Measurements from ENCODE around the gene EPS15. TPM values are rescaled to one million over a fixed set of nuclear protein-coding genes. Genes with fewer than 3 reads are reported as not detected.

The EPS15 gene
- total and polyA plus RNA-seq, 10 of the 15 experiments (the other 5 are each of a cell fraction or from before 2014, with no cell fraction given) = 24.7 to 87.8 (median 56.3) TPM

DNA sequence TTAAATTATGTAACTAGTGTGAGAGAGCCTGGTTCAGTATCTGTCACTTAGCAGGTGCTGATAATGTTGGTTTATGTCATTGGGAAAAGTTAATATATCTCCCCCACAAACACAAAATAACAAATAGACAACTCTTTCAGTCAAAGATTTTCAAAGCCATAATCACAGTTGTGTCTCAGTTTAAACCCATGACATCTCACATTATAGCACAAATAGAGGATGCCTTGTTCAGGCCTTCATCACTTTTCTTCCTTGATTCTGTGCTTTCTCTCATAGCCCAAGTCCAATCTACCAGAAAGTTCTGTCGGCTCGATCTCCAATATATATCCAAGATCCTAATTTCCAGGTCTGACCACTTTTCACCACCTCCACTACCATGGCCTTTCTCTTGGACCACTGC, 6.2 kb upstream of the EPS15 start:
- no peak for TF ChIP-seq RBBP5 (conservative IDR thresholded peaks at IDR 0.05)
- TF ChIP-seq NBN (IDR thresholded peaks at IDR 0.05) = no peak
- no peak for TF ChIP-seq SUPT20H (IDR thresholded peaks at IDR 0.05; ENCODE audit: borderline replicate concordance, control insufficient read depth, low read depth, low read length)
- TF ChIP-seq SRF (IDR thresholded peaks at IDR 0.05; ENCODE audit: low read depth in 2 of 2, low read length in 2 of 2) = no peak
- no peak for TF ChIP-seq POLR2A (IDR thresholded peaks at IDR 0.05; ENCODE audit: low read depth, low read length)
- TF ChIP-seq CTCF (IDR thresholded peaks at IDR 0.05 in 2 of 3, conservative IDR thresholded peaks at IDR 0.05 in 1 of 3; ENCODE audit: control insufficient read depth in 2 of 3, extremely low read depth in 1 of 3, insufficient read depth in 1 of 3, low read depth in 3 of 3, low read length in 3 of 3) = no peak
- TF ChIP-seq USF1 (IDR thresholded peaks at IDR 0.05; ENCODE audit: borderline replicate concordance, extremely low read length, insufficient read depth, low read depth, low read length) = no peak
- TF ChIP-seq CHD2 (IDR thresholded peaks at IDR 0.05; ENCODE audit: borderline replicate concordance, low read depth, low read length) = no peak
- no peak for TF ChIP-seq ZNF384 (IDR thresholded peaks at IDR 0.05; ENCODE audit: borderline replicate concordance, low read depth, low read length)
- no peak for TF ChIP-seq MTA2 (IDR thresholded peaks at IDR 0.05; ENCODE audit: low read depth)
- TF ChIP-seq SMAD5 (IDR thresholded peaks at IDR 0.05; ENCODE audit: low read depth) = no peak
- no peak for TF ChIP-seq YY1 (IDR thresholded peaks at IDR 0.05; ENCODE audit: low read depth, low read length)
- no peak for TF ChIP-seq ZSCAN29 (IDR thresholded peaks at IDR 0.05)
- no peak for TF ChIP-seq IRF3 (IDR thresholded peaks at IDR 0.05)
- no peak for TF ChIP-seq ZNF592 (IDR thresholded peaks at IDR 0.05)
- no peak for TF ChIP-seq ZBED1 (IDR thresholded peaks at IDR 0.05; ENCODE audit: borderline replicate concordance)
- Histone ChIP-seq H3K9ac (ENCODE audit: control insufficient read depth, insufficient read depth, low read length) (no peak overlapping the region), H3K4me2 (ENCODE audit: control insufficient read depth, insufficient read depth) (no peak overlapping the region), H3K27ac (ENCODE audit: control insufficient read depth, insufficient read depth) (no peak overlapping the region), H3K9me3 (replicated peaks; ENCODE audit: control insufficient read depth, insufficient read depth, low read length) (no peaks in the 10 kb centered on the region), H3K4me1 (ENCODE audit: control insufficient read depth, insufficient read depth, low read length) (peaks cover 5% of the 10 kb centered on the region), H2AFZ (ENCODE audit: control insufficient read depth, low read depth, low read length) (no peak overlapping the region), H4K20me1 (ENCODE audit: control insufficient read depth, insufficient read depth) (no peaks in the 10 kb centered on the region), H3K36me3 (ENCODE audit: control insufficient read depth in 2 of 2, insufficient read depth in 2 of 2, low read length in 1 of 2) (no peaks in the 10 kb centered on the region; a peak in 1 of 4 replicates), H3K27me3 (replicated peaks in 1 of 2; ENCODE audit: control insufficient read depth in 2 of 2, insufficient read depth in 2 of 2, low read length in 1 of 2) (no peaks in the 10 kb centered on the region), H3K79me2 (ENCODE audit: control insufficient read depth, insufficient read depth, low read length) (no peaks in the 10 kb centered on the region), H3K4me3 (no peak overlapping the region)
- intact Hi-C loops (cut with micrococcal nuclease; ENCODE audit: unreplicated experiment) (no loop called here), in situ Hi-C loops (cut with MboI) (no loop called here)
- ChIA-PET POLR2A (interaction anchor here (0.5 to 1.0 kb wide), 3 partner anchors 8 to 35 kb away, joined by 3 to 6 read pairs (median 4); no protein-coding TSS in a partner anchor), SMC1A (ENCODE audit: uncharacterized antibody, unreplicated experiment) (interaction anchor here (0.6 to 5.9 kb wide), 6 partner anchors 9 to 503 kb away, joined by 3 to 34 read pairs (median 6); no protein-coding TSS in a partner anchor), RAD21 (ENCODE audit: unreplicated experiment) (interaction anchor here (0.8 to 1.8 kb wide), 4 partner anchors 10 to 36 kb away, joined by 3 to 6 read pairs (median 4); no protein-coding TSS in a partner anchor), CTCF (interaction anchor here (1.0 to 1.2 kb wide), 2 partner anchors 10 to 194 kb away, joined by 3 read pairs; no protein-coding TSS in a partner anchor)
- no TSS peak for BruUV-seq (replicated peaks)
- ATAC-seq (no peak), FAIRE-seq (no peak), DNase-seq (ENCODE audit: low read depth, low spot score) (no peak)
- WGBS (ENCODE audit: insufficient coverage, insufficient replicate concordance, low lambda C conversion rate, missing lambda C conversion rate) = 97% methylated on average over 2 of the region's 2 CpGs
